Vagina (tissue), 2 donors: ENCODE results near the gene PRX. TPM values are rescaled to one million over a fixed set of nuclear protein-coding genes. Genes with fewer than 3 reads are reported as not detected.
"Not testable (repeated sequence)": the region's sequence is repeated elsewhere in the genome, so short reads cannot be mapped to it uniquely, and the experiment has no call there.

Experiments used
- DNase-seq, 2 donors: peaks; one replicate each; pipeline ENCODE4 v3.0.0-alpha.2; 2017; ENCODE audit errors: extremely low spot score in 2 of 2
- H3K27ac ChIP-seq: fragments of 200-600 bp; sonication (generic); one replicate; pipeline ENCODE4 v1.5.1; 2019
- H3K27me3 ChIP-seq: fragments of 200-600 bp; sonication (generic); one replicate; pipeline ENCODE4 v1.5.1; 2019
- H3K36me3 ChIP-seq, 2 donors: fragments of 200-600 bp; sonication (generic); one replicate each; pipeline ENCODE4 v1.5.1; 2017 to 2019
- H3K4me1 ChIP-seq: fragments of 200-600 bp; sonication (generic); one replicate; pipeline ENCODE4 v1.5.1; 2019
- H3K4me3 ChIP-seq, 2 donors: fragments of 200-600 bp; sonication (generic); 1 replicate in 1 of 2; 2 replicates in 1 of 2; pipeline ENCODE4 v1.5.1; 2016 to 2019
- H3K9me3 ChIP-seq: fragments of 200-600 bp; sonication (generic); one replicate; pipeline ENCODE4 v1.5.1; 2019
- CTCF ChIP-seq, 3 experiments: fragments of 450-650 bp in 2 of 3; fragments of 200-600 bp in 1 of 3; sonication (generic) in 1 of 3; IDR thresholded peaks; one replicate each; pipeline ENCODE4 v1.5.1; 2017 to 2019; ENCODE audit warnings: antibody characterized with exemption in 3 of 3, mild to moderate bottlenecking in 2 of 3, moderate library complexity in 2 of 3
- POLR2A ChIP-seq, 2 donors: fragments of 450-650 bp; IDR thresholded peaks; one replicate each; pipeline ENCODE4 v1.6.1; 2017; ENCODE audit warnings: antibody characterized with exemption in 2 of 2, mild to moderate bottlenecking in 2 of 2, moderate library complexity in 2 of 2
- POLR2AphosphoS5 ChIP-seq, 2 donors: sonication (generic); formaldehyde crosslinking; IDR thresholded peaks; one replicate each; pipeline ENCODE4 v1.9.0; 2017; ENCODE audit warnings: antibody characterized with exemption in 2 of 2, mild to moderate bottlenecking in 2 of 2, low read depth in 1 of 2; ENCODE audit not compliant: insufficient read depth in 1 of 2
- intact Hi-C: fragments of 100-400 bp; cut with DNase I; formaldehyde crosslinking; loops from one replicate; pipeline ENCODE4 v1.15.1; 2023
- total RNA-seq: library from RNA; depleted of rRNA; stranded (reverse); fragments of >200 nt; gene quantifications from one replicate; pipeline ENCODE4 v1.2.3, GENCODE V29; 2016

PRX gene
- total RNA-seq, 1 donor from 2014 or later = 3.2 TPM

- no peaks in the 10 kb centered on the region for H3K9me3 ChIP-seq
- peaks cover 0 to 72% of the 10 kb centered on the region in 2 donors for H3K36me3 ChIP-seq
Observed at GRCh38 chr19:40371802-40372122, 41.4 kb downstream of the PRX start.

GRCh38 chr19:40370997-40371801, 42.0 kb downstream of the PRX start:
- no peak for DNase-seq
- H3K9me3 ChIP-seq = no peaks in the 10 kb centered on the region
- peaks cover 0 to 72% of the 10 kb centered on the region in 2 donors for H3K36me3 ChIP-seq
- H3K4me3 ChIP-seq = no peak overlapping the region
- intact Hi-C loops = no loop called here
- peaks cover 6% of the 10 kb centered on the region for H3K4me1 ChIP-seq
- H3K27ac ChIP-seq = no peak overlapping the region
- no peak for TF ChIP-seq POLR2A (IDR thresholded peaks at IDR 0.05)
- TF ChIP-seq CTCF (IDR thresholded peaks at IDR 0.05) = no peak
- no peak for TF ChIP-seq POLR2AphosphoS5 (IDR thresholded peaks at IDR 0.05; ENCODE audit: insufficient read depth in 1 of 2, low read depth in 1 of 2)
- H3K27me3 ChIP-seq = no peaks in the 10 kb centered on the region

More at GRCh38 chr19:40371802-40372122, 41.4 kb downstream of the PRX start:
- Histone ChIP-seq H3K27ac (no peak overlapping the region), H3K4me3 (no peak overlapping the region), H3K4me1 (peaks cover under 1% of the 10 kb centered on the region), H3K27me3 (no peaks in the 10 kb centered on the region)
- no peak for TF ChIP-seq CTCF (IDR thresholded peaks at IDR 0.05)
- TF ChIP-seq POLR2AphosphoS5 (IDR thresholded peaks at IDR 0.05; ENCODE audit: insufficient read depth in 1 of 2, low read depth in 1 of 2) = no peak
- no peak for TF ChIP-seq POLR2A (IDR thresholded peaks at IDR 0.05)
- no peak for DNase-seq
- intact Hi-C loops = no loop called here

GRCh38 chr19:40370253-40370652, 42.9 kb downstream of the PRX start:
- H3K9me3 ChIP-seq, intact Hi-C loops, DNase-seq, H3K27me3 ChIP-seq, H3K4me3 ChIP-seq, H3K27ac ChIP-seq: not testable (repeated sequence)
- H3K4me1 ChIP-seq = peaks cover 14% of the 10 kb centered on the region
- H3K36me3 ChIP-seq = peaks cover 0 to 72% of the 10 kb centered on the region in 2 donors

- H3K27ac ChIP-seq = no peak overlapping the region
- TF ChIP-seq POLR2AphosphoS5 (IDR thresholded peaks at IDR 0.05; ENCODE audit: insufficient read depth in 1 of 2, low read depth in 1 of 2) = no peak
- H3K36me3 ChIP-seq = peaks cover 0 to 67% of the 10 kb centered on the region in 2 donors
- no peaks in the 10 kb centered on the region for H3K27me3 ChIP-seq
- peaks cover 14% of the 10 kb centered on the region for H3K4me1 ChIP-seq
- H3K4me3 ChIP-seq = no peak overlapping the region
- intact Hi-C loops = no loop called here
- DNase-seq = no peak
- H3K9me3 ChIP-seq = no peaks in the 10 kb centered on the region
Observed at GRCh38 chr19:40369797-40370196, 43.4 kb downstream of the PRX start.

- no peak for DNase-seq
- Histone ChIP-seq H3K9me3 (no peaks in the 10 kb centered on the region), H3K27me3 (no peaks in the 10 kb centered on the region), H3K36me3 (peaks cover 0 to 49% of the 10 kb centered on the region in 2 donors), H3K27ac (no peak overlapping the region), H3K4me3 (no peak overlapping the region), H3K4me1 (peaks cover 18% of the 10 kb centered on the region)
- intact Hi-C loops = no loop called here
- no peak for TF ChIP-seq POLR2AphosphoS5 (IDR thresholded peaks at IDR 0.05; ENCODE audit: insufficient read depth in 1 of 2, low read depth in 1 of 2)
- no peak for TF ChIP-seq POLR2A (IDR thresholded peaks at IDR 0.05)
- TF ChIP-seq CTCF (IDR thresholded peaks at IDR 0.05) = no peak
Observed at GRCh38 chr19:40367577-40368434, 45.4 kb downstream of the PRX start.
